CD14-positive monocyte (primary cell): ENCODE results near the gene NMNAT1. TPM values are rescaled to one million over a fixed set of nuclear protein-coding genes. Genes with fewer than 3 reads are reported as not detected.

Experiments
- DNase-seq, 3 donors: peaks; one replicate each; pipeline ENCODE4 v3.0.0-alpha.2; 2011 to 2022
- H2AFZ ChIP-seq: 2 replicates; pipeline ENCODE4 v1.6.0; 2012; ENCODE audit warnings: mild to moderate bottlenecking, low read depth, low read length, inconsistent platforms; ENCODE audit not compliant: insufficient read depth, poor library complexity, severe bottlenecking
- H3K27ac ChIP-seq, 2 donors: 1 replicate in 1 of 2; 2 replicates in 1 of 2; pipeline ENCODE4 v1.5.1; 2012 to 2013; ENCODE audit warnings: low read length in 2 of 2, control low read depth in 1 of 2, inconsistent platforms in 1 of 2, low read depth in 1 of 2, mild to moderate bottlenecking in 1 of 2
- H3K27me3 ChIP-seq, 2 donors: one replicate each; pipeline versions ENCODE4 v1.6.0 to v1.6.1; 2011 to 2013; ENCODE audit warnings: low read length in 2 of 2; ENCODE audit not compliant: control insufficient read depth in 2 of 2, insufficient read depth in 2 of 2
- H3K36me3 ChIP-seq, 2 donors: replicated peaks in 1 of 2; 1 replicate in 1 of 2; 2 replicates in 1 of 2; pipeline versions ENCODE4 v1.5.1 to v1.6.1; 2012 to 2013; ENCODE audit warnings: low read length in 2 of 2, control low read depth in 1 of 2, inconsistent platforms in 1 of 2, mild to moderate bottlenecking in 1 of 2; ENCODE audit not compliant: insufficient read depth in 2 of 2, control insufficient read depth in 1 of 2
- H3K4me1 ChIP-seq, 2 donors: 1 replicate in 1 of 2; 2 replicates in 1 of 2; pipeline versions ENCODE4 v1.5.1 to v1.6.1; 2012 to 2013; ENCODE audit warnings: low read length in 2 of 2, control low read depth in 1 of 2, inconsistent platforms in 1 of 2, mild to moderate bottlenecking in 1 of 2, moderate library complexity in 1 of 2; ENCODE audit not compliant: insufficient read depth in 2 of 2, control insufficient read depth in 1 of 2
- H3K4me2 ChIP-seq: replicated peaks from 2 replicates; pipeline ENCODE3; 2012; ENCODE audit warnings: low read length, moderate library complexity, mild to moderate bottlenecking; ENCODE audit not compliant: poor library complexity, severe bottlenecking; ENCODE audit errors: extremely low read depth
- H3K4me3 ChIP-seq, 3 experiments: fragments of 200-600 bp in 1 of 3; sonication (generic) in 1 of 3; replicated peaks in 1 of 3; 1 replicate in 2 of 3; 2 replicates in 1 of 3; pipeline ENCODE4 v1.5.1; 2011 to 2013; ENCODE audit warnings: low read length in 3 of 3, mild to moderate bottlenecking in 3 of 3, control low read depth in 2 of 3, low read depth in 2 of 3, inconsistent platforms in 1 of 3, moderate library complexity in 1 of 3
- H3K79me2 ChIP-seq: 2 replicates; pipeline ENCODE4 v1.6.0; 2012; ENCODE audit warnings: mild to moderate bottlenecking, control low read depth, inconsistent platforms, low read length, moderate library complexity; ENCODE audit not compliant: insufficient read depth
- H3K9ac ChIP-seq: 2 replicates; pipeline ENCODE4 v1.6.0; 2017; ENCODE audit warnings: low read length, mild to moderate bottlenecking; ENCODE audit not compliant: insufficient read depth, poor library complexity, severe bottlenecking
- H3K9me3 ChIP-seq, 2 donors: replicated peaks in 1 of 2; 1 replicate in 1 of 2; 2 replicates in 1 of 2; pipeline versions ENCODE4 v1.5.1 to v1.6.1; 2012 to 2013; ENCODE audit warnings: low read length in 2 of 2, control low read depth in 1 of 2; ENCODE audit not compliant: control insufficient read depth in 1 of 2, insufficient read depth in 1 of 2
- H4K20me1 ChIP-seq: 2 replicates; pipeline ENCODE4 v1.6.0; 2012; ENCODE audit warnings: mild to moderate bottlenecking, low read length, control low read depth, moderate library complexity; ENCODE audit not compliant: insufficient read depth
- H3K27ac Mint-ChIP-seq, 7 donors: one replicate each; pipeline ENCODE4 v1.8.0; 2020; ENCODE audit warnings: mild to moderate bottlenecking in 7 of 7, mixed read lengths in 7 of 7, moderate library complexity in 6 of 7, inconsistent platforms in 2 of 7
- H3K27me3 Mint-ChIP-seq, 3 donors: one replicate each; pipeline ENCODE4 v1.8.0; 2021 to 2022; ENCODE audit warnings: low read depth in 3 of 3, mild to moderate bottlenecking in 3 of 3, mixed read lengths in 3 of 3, moderate library complexity in 3 of 3, inconsistent platforms in 1 of 3
- H3K36me3 Mint-ChIP-seq, 2 donors: one replicate each; pipeline ENCODE4 v1.8.0; 2020; ENCODE audit warnings: mixed read lengths in 2 of 2, inconsistent platforms in 1 of 2, mild to moderate bottlenecking in 1 of 2
- H3K4me1 Mint-ChIP-seq: one replicate; pipeline ENCODE4 v1.8.0; 2020; ENCODE audit warnings: mild to moderate bottlenecking, mixed read lengths
- H3K4me3 Mint-ChIP-seq, 2 donors: one replicate each; pipeline ENCODE4 v1.8.0; 2020; ENCODE audit warnings: mild to moderate bottlenecking in 2 of 2, mixed read lengths in 2 of 2, moderate library complexity in 1 of 2
- H3K9me3 Mint-ChIP-seq, 7 donors: one replicate each; pipeline ENCODE4 v1.8.0; 2020 to 2022; ENCODE audit warnings: mixed read lengths in 7 of 7, mild to moderate bottlenecking in 6 of 7, moderate library complexity in 6 of 7, inconsistent platforms in 2 of 7
- CTCF ChIP-seq: fragments of 200-600 bp; IDR thresholded peaks from one replicate; pipeline ENCODE4 v1.8.0; 2022; ENCODE audit warnings: antibody characterized with exemption, mild to moderate bottlenecking
- WGBS: methylation state at CpG from one replicate; pipeline ENCODE4 v1.1.5; 2013; ENCODE audit warnings: missing lambda C conversion rate; ENCODE audit not compliant: insufficient coverage; 5-methylcytosine and 5-hydroxymethylcytosine counted together
- intact Hi-C, 2 donors: fragments of 100-400 bp; cut with micrococcal nuclease; formaldehyde crosslinking; loops; one replicate each; pipeline versions ENCODE4 v1.15.0 to v1.15.1; 2023
- polyA minus RNA-seq: library from RNA; depleted of rRNA, polyadenylated mRNA; stranded (reverse); fragments of >200 nt; gene quantifications from 2 replicates; pipeline ENCODE4 v1.2.3, GENCODE V29; 2012
- polyA plus RNA-seq, 3 donors: library from polyadenylated mRNA; depleted of rRNA in 1 of 3; unstranded in 2 of 3; stranded (reverse) in 1 of 3; fragments of 300-500 nt in 2 of 3; fragments of >200 nt in 1 of 3; fragmentation: Illumina TruSeq in 2 of 3; gene quantifications; 1 replicate in 2 of 3; 2 replicates in 1 of 3; pipeline ENCODE4 v1.2.3, GENCODE V29; 2012 to 2021
- total RNA-seq, 12 experiments: library from RNA in 1 of 12; stranded (reverse) in 1 of 12; fragments of 120-200 nt in 1 of 12; gene quantifications; one replicate each; pipeline ENCODE4 v1.2.4 and lab custom pipeline; 2013 to 2026; ENCODE audit warnings: mixed read lengths in 6 of 12, inconsistent platforms in 1 of 12

Gene NMNAT1
- total RNA-seq (2013), result 18.2 TPM
- 1 to 10 TPM; 6.8 to 9.9 (median 7.1) TPM for polyA plus RNA-seq
- polyA minus RNA-seq, result 4.2 and 4.9 TPM in 2 replicates
- total RNA-seq (lab: John Stamatoyannopoulos, UW), result 2.3 to 10.0 (median 5.7) reads per million in 11 experiments

GRCh38 chr1:9942939-9943788 lies at the start of gene NMNAT1, which contains the start of gene LZIC:
TSS of gene NMNAT1 (plus strand) at chr1:9943475. CDS start at chr1:9972074, 28,599 bp downstream.
TSS of gene LZIC (minus strand) at chr1:9943391. CDS start at chr1:9936619, 6,772 bp downstream.
- H2AFZ ChIP-seq, result peak within 1 kb of the TSS; percentile 98
- peaks cover 5 to 34% of the 10 kb centered on the region in 2 donors for H3K36me3 ChIP-seq
- H4K20me1 ChIP-seq, result no peaks in the 10 kb centered on the region
- peak within 1 kb of the TSS; percentile 85 to 95 for H3K27ac ChIP-seq
- H3K9me3 ChIP-seq, result no peaks in the 10 kb centered on the region
- no peak for TF ChIP-seq CTCF
- H3K27me3 ChIP-seq, result no peaks in the 10 kb centered on the region
- Mint-ChIP-seq H3K9me3 (peaks cover 0 to 3% (median 0%) of the 10 kb centered on the region in 7 donors), H3K4me3 (peak within 1 kb of the TSS; percentile 96 to 98), H3K27me3 (peaks cover 0 to 4% (median 0%) of the 10 kb centered on the region in 3 donors), H3K4me1 (peaks cover 22% of the 10 kb centered on the region), H3K27ac (peak within 1 kb of the TSS; percentile 96 to 100 (median 97)), H3K36me3 (peaks cover 27 to 49% of the 10 kb centered on the region in 2 donors)
- peaks cover 16 to 23% of the 10 kb centered on the region in 2 donors for H3K4me1 ChIP-seq
- peak; percentile 91 to 93 (median 92) for DNase-seq
- peak within 1 kb of the TSS; percentile 99 for H3K4me2 ChIP-seq
- intact Hi-C loops, result loop anchor here (2.0 to 10.0 kb wide), 5 partner anchors 32 to 90 kb away; partner anchors contain the start of genes UBE4B (in 2 of the 2), CTNNBIP1 (in 1 of the 2) and RBP7 (in 1 of the 2)
- H3K4me3 ChIP-seq, result peak within 1 kb of the TSS; percentile 83 to 96 (median 96)
- under 1% methylated on average over 53 of the region's 53 CpGs for WGBS
- peak within 1 kb of the TSS; percentile 82 for H3K9ac ChIP-seq
- H3K79me2 ChIP-seq, result peaks cover 60% of the 10 kb centered on the region

GRCh38 chr1:9894115-9894514 lies 49.2 kb upstream of the NMNAT1 start:
- intact Hi-C loops, result no loop called here
- peak overlapping the region; percentile 79 for H3K4me2 ChIP-seq
- peak overlapping the region in 1 of 2 donors; percentile 47 for H3K4me3 Mint-ChIP-seq
- H3K27ac Mint-ChIP-seq, result peak overlapping the region; percentile 88 to 97 (median 95)
- H2AFZ ChIP-seq, result no peak overlapping the region
- H3K9me3 Mint-ChIP-seq, result no peaks in the 10 kb centered on the region
- no peaks in the 10 kb centered on the region for H3K9me3 ChIP-seq
- H3K27me3 Mint-ChIP-seq, result peaks cover 0 to 2% (median 0%) of the 10 kb centered on the region in 3 donors
- DNase-seq, result no peak
- TF ChIP-seq CTCF, result no peak
- no CpG with 5 or more reads among the region's 3 CpGs for WGBS
- peaks cover 9 to 12% of the 10 kb centered on the region in 2 donors for H3K36me3 Mint-ChIP-seq
- peak overlapping the region in 1 of 3 experiments; percentile 70 for H3K4me3 ChIP-seq
- H3K9ac ChIP-seq, result no peak overlapping the region
- no peaks in the 10 kb centered on the region for H3K27me3 ChIP-seq
- H3K27ac ChIP-seq, result peak overlapping the region in 1 of 2 donors; percentile 92
- peaks cover 53 to 56% of the 10 kb centered on the region in 2 donors for H3K4me1 ChIP-seq
- peaks cover 3% of the 10 kb centered on the region for H4K20me1 ChIP-seq
- no peaks in the 10 kb centered on the region for H3K36me3 ChIP-seq
- peaks cover 60% of the 10 kb centered on the region for H3K79me2 ChIP-seq
- H3K4me1 Mint-ChIP-seq, result peaks cover 63% of the 10 kb centered on the region
